Nephron progenitor cell (in vitro differentiated cells): ENCODE results near the gene SPSB4.

Experiments used
- DNase-seq: peaks from one replicate; pipeline ENCODE4 v3.0.0; 2021
- H3K27ac Mint-ChIP-seq: 2 replicates; pipeline ENCODE4 v1.8.0; 2021; ENCODE audit warnings: mild to moderate bottlenecking, moderate library complexity, mixed read lengths
- H3K27me3 Mint-ChIP-seq: 2 replicates; pipeline ENCODE4 v1.8.0; 2021; ENCODE audit warnings: mild to moderate bottlenecking, low read depth, mixed read lengths; ENCODE audit not compliant: poor library complexity
- H3K36me3 Mint-ChIP-seq: 2 replicates; pipeline ENCODE4 v1.8.0; 2021; ENCODE audit warnings: low read depth, mixed read lengths
- H3K4me1 Mint-ChIP-seq: 2 replicates; pipeline ENCODE4 v1.8.0; 2021; ENCODE audit warnings: mixed read lengths
- H3K4me3 Mint-ChIP-seq: 2 replicates; pipeline ENCODE4 v1.8.0; 2021; ENCODE audit warnings: mild to moderate bottlenecking, moderate library complexity, mixed read lengths
- H3K9me3 Mint-ChIP-seq: 2 replicates; pipeline ENCODE4 v1.8.0; 2021; ENCODE audit warnings: mild to moderate bottlenecking, moderate library complexity, mixed read lengths
- TF ChIP-seq, protein P1 (sequence below): fragments of 200-600 bp; sonication (generic); IDR thresholded peaks from 2 replicates; pipeline ENCODE4 v1.5.0; 2021; ENCODE audit warnings: antibody characterized with exemption

SPSB4 gene

DNA sequence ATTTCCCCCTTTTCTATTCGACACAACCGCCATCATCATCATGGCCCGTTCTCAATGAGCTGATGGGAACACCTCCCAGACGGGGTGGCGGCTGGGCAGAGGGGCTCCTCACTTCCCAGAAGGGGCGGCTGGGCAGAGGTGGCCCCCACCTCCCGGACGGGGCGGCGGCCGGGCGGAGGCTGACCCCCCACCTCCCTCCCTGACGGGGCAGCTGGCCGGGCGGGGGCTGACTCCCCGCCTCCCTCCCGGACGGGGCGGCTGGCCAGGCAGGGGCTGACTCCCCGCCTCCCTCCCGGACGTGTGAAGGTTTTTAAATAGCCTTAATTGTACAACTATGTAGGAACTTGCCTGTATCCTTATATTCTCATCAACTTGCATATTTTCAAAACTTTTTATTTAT lies 20.9 kb upstream of the SPSB4 start:
- Mint-ChIP-seq H3K4me1 (no peaks in the 10 kb centered on the region), H3K27me3 (peaks cover 3% of the 10 kb centered on the region), H3K27ac (no peak overlapping the region), H3K4me3 (no peak overlapping the region), H3K9me3 (peaks cover 13% of the 10 kb centered on the region), H3K36me3 (no peaks in the 10 kb centered on the region)
- TF ChIP-seq, protein P1, sequence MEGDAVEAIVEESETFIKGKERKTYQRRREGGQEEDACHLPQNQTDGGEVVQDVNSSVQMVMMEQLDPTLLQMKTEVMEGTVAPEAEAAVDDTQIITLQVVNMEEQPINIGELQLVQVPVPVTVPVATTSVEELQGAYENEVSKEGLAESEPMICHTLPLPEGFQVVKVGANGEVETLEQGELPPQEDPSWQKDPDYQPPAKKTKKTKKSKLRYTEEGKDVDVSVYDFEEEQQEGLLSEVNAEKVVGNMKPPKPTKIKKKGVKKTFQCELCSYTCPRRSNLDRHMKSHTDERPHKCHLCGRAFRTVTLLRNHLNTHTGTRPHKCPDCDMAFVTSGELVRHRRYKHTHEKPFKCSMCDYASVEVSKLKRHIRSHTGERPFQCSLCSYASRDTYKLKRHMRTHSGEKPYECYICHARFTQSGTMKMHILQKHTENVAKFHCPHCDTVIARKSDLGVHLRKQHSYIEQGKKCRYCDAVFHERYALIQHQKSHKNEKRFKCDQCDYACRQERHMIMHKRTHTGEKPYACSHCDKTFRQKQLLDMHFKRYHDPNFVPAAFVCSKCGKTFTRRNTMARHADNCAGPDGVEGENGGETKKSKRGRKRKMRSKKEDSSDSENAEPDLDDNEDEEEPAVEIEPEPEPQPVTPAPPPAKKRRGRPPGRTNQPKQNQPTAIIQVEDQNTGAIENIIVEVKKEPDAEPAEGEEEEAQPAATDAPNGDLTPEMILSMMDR: no peak
- no peak for DNase-seq

- peaks cover 8% of the 10 kb centered on the region for H3K27me3 Mint-ChIP-seq
- TF ChIP-seq, protein P1: no peak
- H3K27ac Mint-ChIP-seq: peak overlapping the region; percentile 58
- H3K9me3 Mint-ChIP-seq: no peaks in the 10 kb centered on the region
- DNase-seq: no peak
- H3K4me1 Mint-ChIP-seq: no peaks in the 10 kb centered on the region
- no peaks in the 10 kb centered on the region for H3K36me3 Mint-ChIP-seq
- H3K4me3 Mint-ChIP-seq: no peak overlapping the region
These were observed 11.6 kb upstream of the SPSB4 start for GRCh38 chr3:141039589-141039988.

DNA sequence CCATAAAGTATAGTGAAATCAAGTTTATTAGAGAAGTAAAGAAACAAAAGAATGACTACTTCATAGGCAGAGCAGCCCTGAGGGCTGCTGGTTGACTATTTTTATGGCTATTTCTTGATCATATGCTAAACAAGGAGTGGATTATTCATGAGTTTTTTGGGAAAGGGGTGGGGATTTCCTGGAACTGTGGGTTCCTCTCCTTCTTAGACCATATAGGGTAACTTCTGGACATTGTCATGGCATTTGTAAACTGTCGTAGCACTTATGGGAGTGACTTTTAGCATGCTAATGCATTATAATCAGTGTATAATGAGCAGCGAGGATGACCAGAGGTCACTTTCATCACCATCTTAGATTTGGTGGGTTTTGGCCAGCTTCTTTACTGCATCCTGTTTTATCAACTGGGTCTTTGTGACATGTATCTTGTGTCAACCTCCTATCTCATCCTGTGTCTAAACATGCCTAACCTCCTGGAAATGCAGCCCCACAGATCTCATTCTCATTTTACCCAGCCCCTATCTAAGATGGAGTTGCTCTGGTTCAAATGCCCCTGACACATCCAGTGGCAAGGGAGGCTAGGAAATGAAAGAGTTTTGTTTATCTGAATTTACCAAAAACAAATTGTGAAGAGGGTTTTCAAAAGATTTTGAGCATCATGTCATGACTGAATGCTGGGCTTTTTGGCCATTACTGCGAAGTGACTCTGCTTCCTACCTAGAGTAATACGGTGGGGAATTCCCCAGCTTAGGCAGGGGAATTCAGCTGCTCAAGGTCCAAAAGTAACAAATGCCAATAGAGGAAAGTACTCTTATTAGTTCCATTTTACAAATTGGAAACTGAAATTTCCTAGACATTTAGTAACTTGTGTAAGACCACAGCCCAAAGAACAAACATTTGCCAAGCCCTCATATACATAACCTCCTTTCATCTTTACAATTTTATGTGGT lies 6.2 kb upstream of the SPSB4 start:
- H3K27ac Mint-ChIP-seq: no peak overlapping the region
- TF ChIP-seq, protein P1: no peak
- no peak overlapping the region for H3K4me3 Mint-ChIP-seq
- no peaks in the 10 kb centered on the region for H3K36me3 Mint-ChIP-seq
- DNase-seq: no peak
- H3K27me3 Mint-ChIP-seq: peaks cover 39% of the 10 kb centered on the region
- H3K9me3 Mint-ChIP-seq: no peaks in the 10 kb centered on the region
- H3K4me1 Mint-ChIP-seq: peaks cover 9% of the 10 kb centered on the region

GRCh38 chr3:141045849-141046248 lies 5.3 kb upstream of the SPSB4 start:
- H3K9me3 Mint-ChIP-seq: no peaks in the 10 kb centered on the region
- H3K27me3 Mint-ChIP-seq: peaks cover 47% of the 10 kb centered on the region
- H3K4me3 Mint-ChIP-seq: no peak overlapping the region
- H3K36me3 Mint-ChIP-seq: no peaks in the 10 kb centered on the region
- TF ChIP-seq, protein P1: no peak
- no peak overlapping the region for H3K27ac Mint-ChIP-seq
- H3K4me1 Mint-ChIP-seq: peaks cover 16% of the 10 kb centered on the region
- DNase-seq: no peak

- H3K27ac Mint-ChIP-seq: no peak overlapping the region
- H3K27me3 Mint-ChIP-seq: peaks cover 47% of the 10 kb centered on the region
- peaks cover 16% of the 10 kb centered on the region for H3K4me1 Mint-ChIP-seq
- H3K36me3 Mint-ChIP-seq: no peaks in the 10 kb centered on the region
- no peak overlapping the region for H3K4me3 Mint-ChIP-seq
- DNase-seq: no peak
- TF ChIP-seq, protein P1: no peak
- no peaks in the 10 kb centered on the region for H3K9me3 Mint-ChIP-seq
These were observed 4.0 kb upstream of the SPSB4 start for GRCh38 chr3:141047168-141047567.

- Mint-ChIP-seq H3K4me3 (no peak overlapping the region), H3K4me1 (peaks cover 39% of the 10 kb centered on the region), H3K27me3 (peaks cover 47% of the 10 kb centered on the region), H3K27ac (no peak overlapping the region), H3K36me3 (no peaks in the 10 kb centered on the region), H3K9me3 (no peaks in the 10 kb centered on the region)
- TF ChIP-seq, protein P1: peak; percentile 36
- DNase-seq: no peak
These were observed 1.5 kb upstream of the SPSB4 start for GRCh38 chr3:141049681-141050080.
